ENCODE results near the gene LHX3. TPM values are rescaled to one million over a fixed set of nuclear protein-coding genes. Genes with fewer than 3 reads are reported as not detected.
A peak's percentile ranks its signal among the peaks of the same experiment; 100 is the strongest.

The LHX3 gene
- total RNA-seq, 1 donor from 2014 or later, result not detected

DNA sequence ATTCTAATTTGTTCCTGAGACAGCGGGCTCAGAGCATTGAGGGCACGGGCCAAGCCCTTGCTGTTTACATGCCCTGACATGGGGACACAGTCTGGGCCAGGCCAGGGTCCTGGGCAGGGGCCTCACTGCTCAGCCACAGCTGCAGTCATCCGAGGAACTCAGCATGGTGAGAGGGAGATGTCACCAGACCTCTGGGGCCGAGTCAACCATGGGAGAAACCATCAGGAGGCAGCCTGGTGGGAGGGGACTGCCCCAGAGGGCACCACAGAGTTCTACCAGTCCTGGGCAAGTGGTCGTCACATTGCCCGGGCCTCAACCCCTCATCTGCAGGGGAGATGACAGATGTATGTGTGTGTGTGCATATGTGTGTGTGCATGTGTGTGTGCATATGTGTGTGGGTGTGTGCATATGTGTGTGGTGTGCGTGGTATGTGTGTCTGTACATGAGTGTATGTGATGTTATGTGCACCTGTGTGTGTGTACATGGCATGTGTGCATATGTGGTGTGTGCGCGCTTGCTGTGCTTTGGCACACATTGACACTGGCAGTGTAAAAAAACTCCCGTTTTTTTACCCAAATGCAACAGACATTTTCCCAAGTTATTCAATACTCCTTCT lies 43.8 kb downstream of the LHX3 start:
- H3K27ac ChIP-seq, result no peak overlapping the region
- H2AFZ ChIP-seq (replicated peaks), result no peak overlapping the region
- H3K27me3 ChIP-seq, result no peaks in the 10 kb centered on the region
- no peaks in the 10 kb centered on the region for H3K36me3 ChIP-seq
- H4K20me1 ChIP-seq (ENCODE audit: low read depth), result no peaks in the 10 kb centered on the region
- no peaks in the 10 kb centered on the region for H3F3A ChIP-seq (ENCODE audit: low read depth)
- no peaks in the 10 kb centered on the region for H3K9me3 ChIP-seq (ENCODE audit: low read depth)
- no peaks in the 10 kb centered on the region for H3K9me3 Mint-ChIP-seq
- no peak overlapping the region for H3K4me3 ChIP-seq
- H3K9ac ChIP-seq, result no peak overlapping the region
- H3K4me1 Mint-ChIP-seq, result peaks cover 26% of the 10 kb centered on the region
- no peak for DNase-seq (ENCODE audit: low spot score)
- peak overlapping the region; percentile 67 for H3K4me3 Mint-ChIP-seq
- TF ChIP-seq, protein P1, sequence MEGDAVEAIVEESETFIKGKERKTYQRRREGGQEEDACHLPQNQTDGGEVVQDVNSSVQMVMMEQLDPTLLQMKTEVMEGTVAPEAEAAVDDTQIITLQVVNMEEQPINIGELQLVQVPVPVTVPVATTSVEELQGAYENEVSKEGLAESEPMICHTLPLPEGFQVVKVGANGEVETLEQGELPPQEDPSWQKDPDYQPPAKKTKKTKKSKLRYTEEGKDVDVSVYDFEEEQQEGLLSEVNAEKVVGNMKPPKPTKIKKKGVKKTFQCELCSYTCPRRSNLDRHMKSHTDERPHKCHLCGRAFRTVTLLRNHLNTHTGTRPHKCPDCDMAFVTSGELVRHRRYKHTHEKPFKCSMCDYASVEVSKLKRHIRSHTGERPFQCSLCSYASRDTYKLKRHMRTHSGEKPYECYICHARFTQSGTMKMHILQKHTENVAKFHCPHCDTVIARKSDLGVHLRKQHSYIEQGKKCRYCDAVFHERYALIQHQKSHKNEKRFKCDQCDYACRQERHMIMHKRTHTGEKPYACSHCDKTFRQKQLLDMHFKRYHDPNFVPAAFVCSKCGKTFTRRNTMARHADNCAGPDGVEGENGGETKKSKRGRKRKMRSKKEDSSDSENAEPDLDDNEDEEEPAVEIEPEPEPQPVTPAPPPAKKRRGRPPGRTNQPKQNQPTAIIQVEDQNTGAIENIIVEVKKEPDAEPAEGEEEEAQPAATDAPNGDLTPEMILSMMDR (IDR thresholded peaks at IDR 0.05), result no peak
- TF ChIP-seq EZH2 (IDR thresholded peaks at IDR 0.05) (no peak), EZH2phosphoT487 (IDR thresholded peaks at IDR 0.05) (no peak)
- no peaks in the 10 kb centered on the region for H3K79me2 ChIP-seq (ENCODE audit: low read depth)
- peak overlapping the region; percentile 87 for H3K27ac Mint-ChIP-seq
- H3K36me3 Mint-ChIP-seq, result no peaks in the 10 kb centered on the region
- H3K27me3 Mint-ChIP-seq (ENCODE audit: insufficient read depth, low read depth), result peaks cover 10% of the 10 kb centered on the region
- H3K4me1 ChIP-seq, result peaks cover 11% of the 10 kb centered on the region
- H3K4me2 ChIP-seq, result no peak overlapping the region

DNA sequence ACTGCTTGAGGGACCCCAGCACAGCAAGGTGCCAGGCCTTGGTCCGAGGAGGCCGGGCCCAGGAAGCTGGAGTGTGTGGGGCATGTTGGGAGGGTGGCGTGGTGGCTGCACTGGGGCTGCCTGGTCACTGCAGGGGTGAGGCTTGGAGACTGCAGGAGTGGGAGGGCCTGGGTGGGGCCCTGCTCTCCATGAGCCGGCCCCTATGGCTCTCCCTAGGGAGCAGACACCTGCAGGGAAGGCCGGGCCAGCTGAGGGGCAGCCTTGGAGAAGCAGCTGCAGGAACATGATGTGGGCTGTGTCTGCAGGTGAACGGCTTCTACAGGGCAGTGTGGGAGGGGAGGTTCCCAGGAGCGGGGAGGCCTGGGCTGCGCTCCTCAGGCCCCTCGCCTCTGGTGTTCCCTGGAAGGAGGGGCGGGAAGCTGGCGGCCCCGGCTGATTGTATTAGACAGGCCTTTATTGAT lies 44.5 kb downstream of the LHX3 start:
- Histone ChIP-seq H2AFZ (replicated peaks) (no peak overlapping the region), H3F3A (ENCODE audit: low read depth) (no peaks in the 10 kb centered on the region), H3K4me1 (peaks cover 11% of the 10 kb centered on the region), H3K4me2 (peak overlapping the region; percentile 13), H3K27ac (no peak overlapping the region), H3K4me3 (no peak overlapping the region), H3K9me3 (ENCODE audit: low read depth) (no peaks in the 10 kb centered on the region), H3K36me3 (no peaks in the 10 kb centered on the region), H4K20me1 (ENCODE audit: low read depth) (no peaks in the 10 kb centered on the region), H3K79me2 (ENCODE audit: low read depth) (no peaks in the 10 kb centered on the region), H3K9ac (no peak overlapping the region), H3K27me3 (no peaks in the 10 kb centered on the region)
- no peak for TF ChIP-seq EZH2 (IDR thresholded peaks at IDR 0.05)
- TF ChIP-seq, protein P1 (IDR thresholded peaks at IDR 0.05), result no peak
- TF ChIP-seq EZH2phosphoT487 (IDR thresholded peaks at IDR 0.05), result no peak
- Mint-ChIP-seq H3K27me3 (ENCODE audit: insufficient read depth, low read depth) (peaks cover 17% of the 10 kb centered on the region), H3K4me1 (peaks cover 31% of the 10 kb centered on the region), H3K9me3 (no peaks in the 10 kb centered on the region), H3K4me3 (no peak overlapping the region), H3K36me3 (no peaks in the 10 kb centered on the region), H3K27ac (no peak overlapping the region)
- DNase-seq (ENCODE audit: low spot score), result peak; percentile 62

- no peaks in the 10 kb centered on the region for H3K36me3 Mint-ChIP-seq
- DNase-seq (ENCODE audit: low spot score), result no peak
- no peaks in the 10 kb centered on the region for H3K9me3 Mint-ChIP-seq
- peaks cover 37% of the 10 kb centered on the region for H3K4me1 Mint-ChIP-seq
- no peak overlapping the region for H3K27ac Mint-ChIP-seq
- no peaks in the 10 kb centered on the region for H3K9me3 ChIP-seq (ENCODE audit: low read depth)
- H3K27me3 Mint-ChIP-seq (ENCODE audit: insufficient read depth, low read depth), result peaks cover 21% of the 10 kb centered on the region
- TF ChIP-seq EZH2 (IDR thresholded peaks at IDR 0.05), result no peak
- TF ChIP-seq EZH2phosphoT487 (IDR thresholded peaks at IDR 0.05), result no peak
- TF ChIP-seq, protein P1 (IDR thresholded peaks at IDR 0.05), result no peak
- no peak overlapping the region for H3K4me2 ChIP-seq
- no peak overlapping the region for H2AFZ ChIP-seq (replicated peaks)
- H3K4me1 ChIP-seq, result peaks cover 11% of the 10 kb centered on the region
- no peaks in the 10 kb centered on the region for H3F3A ChIP-seq (ENCODE audit: low read depth)
- H3K9ac ChIP-seq, result no peak overlapping the region
- H3K36me3 ChIP-seq, result no peaks in the 10 kb centered on the region
- no peak overlapping the region for H3K4me3 ChIP-seq
- no peaks in the 10 kb centered on the region for H3K27me3 ChIP-seq
- no peak overlapping the region for H3K27ac ChIP-seq
- H3K79me2 ChIP-seq (ENCODE audit: low read depth), result no peaks in the 10 kb centered on the region
- no peak overlapping the region for H3K4me3 Mint-ChIP-seq
- no peaks in the 10 kb centered on the region for H4K20me1 ChIP-seq (ENCODE audit: low read depth)
These were observed 45.1 kb downstream of the LHX3 start for GRCh38 chr9:136159851-136160250.
